ENCODE results near the gene KCNQ1.

- no peak for TF ChIP-seq CTCF (IDR thresholded peaks at IDR 0.05 in 2 of 3, conservative IDR thresholded peaks at IDR 0.05 in 1 of 3; ENCODE audit: borderline replicate concordance in 1 of 3, insufficient read depth in 1 of 3, low read depth in 2 of 3, low read length in 2 of 3)
- no peak for TF ChIP-seq ATF3 (IDR thresholded peaks at IDR 0.05)
- TF ChIP-seq POLR2AphosphoS5 (IDR thresholded peaks at IDR 0.05; ENCODE audit: low read depth, low read length): no peak
- no peak for TF ChIP-seq EZH2 (IDR thresholded peaks at IDR 0.05)
- no peak for TF ChIP-seq ZBTB33 (IDR thresholded peaks at IDR 0.05; ENCODE audit: extremely low read depth, insufficient replicate concordance, low read length)
- TF ChIP-seq POLR2A (IDR thresholded peaks at IDR 0.05; ENCODE audit: borderline replicate concordance, extremely low read depth, insufficient read depth, insufficient read length): no peak
- no peak for TF ChIP-seq ZNF274 (IDR thresholded peaks at IDR 0.05; ENCODE audit: low read depth, low read length)
Observed at GRCh38 chr11:2832533-2833020, 387.8 kb downstream of the KCNQ1 start.
